ENCODE results near the gene SLC17A9.

- TF ChIP-seq POLR2A (IDR thresholded peaks at IDR 0.05), result no peak
- TF ChIP-seq CTCF (IDR thresholded peaks at IDR 0.05), result no peak
These were observed 8.8 kb downstream of the SLC17A9 start for GRCh38 chr20:62961310-62961783.

Measured in esophagus squamous epithelium (tissue), 4 donors.